Endodermal cell (in vitro differentiated cells): ENCODE measurements around the gene FXYD1. TPM values are rescaled to one million over a fixed set of nuclear protein-coding genes. Genes with fewer than 3 reads are reported as not detected.

ENCODE experiments used
- DNase-seq: peaks from one replicate; pipeline ENCODE4 v3.0.0-alpha.2; 2017
- H3K27ac ChIP-seq: 2 replicates; pipeline ENCODE4 v1.5.1; 2013; ENCODE audit warnings: mild to moderate bottlenecking, low read depth, low read length, moderate library complexity
- H3K27me3 ChIP-seq: 2 replicates; pipeline ENCODE4 v1.6.1; 2013; ENCODE audit warnings: mild to moderate bottlenecking, low read length, moderate library complexity; ENCODE audit not compliant: insufficient read depth, control insufficient read depth, poor library complexity, severe bottlenecking
- H3K36me3 ChIP-seq: 2 replicates; pipeline ENCODE4 v1.7.0; 2013; ENCODE audit warnings: mild to moderate bottlenecking, low read length, moderate library complexity; ENCODE audit not compliant: control insufficient read depth, insufficient read depth
- H3K4me1 ChIP-seq: one replicate; pipeline ENCODE4 v1.7.0; 2013; ENCODE audit warnings: low read length; ENCODE audit not compliant: control insufficient read depth, insufficient read depth
- H3K4me3 ChIP-seq: 2 replicates; pipeline ENCODE4 v1.5.1; 2013; ENCODE audit warnings: mild to moderate bottlenecking, low read length, moderate library complexity
- H3K9ac ChIP-seq: 2 replicates; pipeline ENCODE4 v1.6.1; 2013; ENCODE audit warnings: mild to moderate bottlenecking, low read length, moderate library complexity; ENCODE audit not compliant: poor library complexity, severe bottlenecking; ENCODE audit errors: extremely low read depth
- H3K9me3 ChIP-seq: 2 replicates; pipeline ENCODE4 v1.6.1; 2013; ENCODE audit warnings: mild to moderate bottlenecking, low read length, moderate library complexity; ENCODE audit not compliant: control insufficient read depth
- H3K27ac Mint-ChIP-seq: 2 replicates; pipeline ENCODE4 v1.8.0; 2020; ENCODE audit warnings: mixed read lengths
- H3K27me3 Mint-ChIP-seq: 2 replicates; pipeline ENCODE4 v1.8.0; 2021; ENCODE audit warnings: mild to moderate bottlenecking, mixed read lengths; ENCODE audit not compliant: insufficient read depth
- H3K36me3 Mint-ChIP-seq: 2 replicates; pipeline ENCODE4 v1.8.0; 2020; ENCODE audit warnings: low read depth, mixed read lengths
- H3K4me1 Mint-ChIP-seq: 2 replicates; pipeline ENCODE4 v1.8.0; 2020; ENCODE audit warnings: mixed read lengths
- H3K4me3 Mint-ChIP-seq: 2 replicates; pipeline ENCODE4 v1.8.0; 2020; ENCODE audit warnings: mild to moderate bottlenecking, moderate library complexity, mixed read lengths
- H3K9me3 Mint-ChIP-seq: 2 replicates; pipeline ENCODE4 v1.8.0; 2020; ENCODE audit warnings: mild to moderate bottlenecking, mixed read lengths
- CTCF ChIP-seq: fragments of 200-600 bp; sonication (generic); conservative IDR thresholded peaks from 2 replicates; pipeline ENCODE4 v1.5.0; 2021; ENCODE audit warnings: antibody characterized with exemption, mild to moderate bottlenecking
- WGBS, 2 experiments: methylation state at CpG; one replicate each; pipeline versions ENCODE4 v1.1.5 to v1.1.7; 2013; ENCODE audit warnings: missing lambda C conversion rate in 2 of 2, mixed read lengths in 1 of 2; ENCODE audit not compliant: insufficient coverage in 1 of 2, insufficient read length in 1 of 2; 5-methylcytosine and 5-hydroxymethylcytosine counted together
- total RNA-seq, 2 donors: library from RNA; stranded (reverse); fragmentation: NEBNext Ultra II Directional in 1 of 2; extraction: Animal tissue kit (Norgen Biotek cat#: 25700) in 1 of 2; gene quantifications; 2 replicates in 1 of 2; 3 replicates in 1 of 2; pipeline ENCODE4 v1.2.1, GENCODE V29; 2021

Gene FXYD1
- total RNA-seq, 2 donors from 2014 or later: 0.75 TPM; not detected in 1

GRCh38 chr19:35140207-35140961 is 1.8 kb downstream of the FXYD1 start:
- no peak for TF ChIP-seq CTCF
- no peak for DNase-seq
- Histone ChIP-seq H3K27me3 (peaks cover 48% of the 10 kb centered on the region), H3K9me3 (no peaks in the 10 kb centered on the region), H3K4me1 (no peaks in the 10 kb centered on the region), H3K27ac (no peak overlapping the region), H3K9ac (no peak overlapping the region), H3K36me3 (no peaks in the 10 kb centered on the region), H3K4me3 (no peak overlapping the region)
- H3K27me3 Mint-ChIP-seq: peaks cover 39% of the 10 kb centered on the region
- no peaks in the 10 kb centered on the region for H3K9me3 Mint-ChIP-seq
- WGBS, 2 experiments: 71 to 83% methylated on average over 7 to 12 of the region's 12 CpGs
- no peak overlapping the region for H3K27ac Mint-ChIP-seq
- peaks cover 11% of the 10 kb centered on the region for H3K4me1 Mint-ChIP-seq
- H3K4me3 Mint-ChIP-seq: no peak overlapping the region
- H3K36me3 Mint-ChIP-seq: no peaks in the 10 kb centered on the region

- Histone ChIP-seq H3K27me3 (peaks cover 53% of the 10 kb centered on the region), H3K9ac (no peak overlapping the region), H3K4me1 (no peaks in the 10 kb centered on the region), H3K27ac (no peak overlapping the region), H3K9me3 (no peaks in the 10 kb centered on the region), H3K36me3 (no peaks in the 10 kb centered on the region), H3K4me3 (no peak overlapping the region)
- Mint-ChIP-seq H3K4me1 (peaks cover 11% of the 10 kb centered on the region), H3K27ac (no peak overlapping the region), H3K9me3 (no peaks in the 10 kb centered on the region), H3K36me3 (no peaks in the 10 kb centered on the region), H3K27me3 (peaks cover 40% of the 10 kb centered on the region), H3K4me3 (peak overlapping the region; percentile 47)
- DNase-seq: peak; percentile 100
- WGBS, 2 experiments: 6 to 21% methylated on average over 14 to 41 of the region's 48 CpGs
- peak; percentile 55 for TF ChIP-seq CTCF
Measured at GRCh38 chr19:35140962-35141836, 2.6 kb downstream of the FXYD1 start.

GRCh38 chr19:35141837-35142605 is 3.4 kb downstream of the FXYD1 start:
- H3K4me3 ChIP-seq: peak overlapping the region; percentile 73
- Mint-ChIP-seq H3K27ac (no peak overlapping the region), H3K4me1 (peaks cover 11% of the 10 kb centered on the region)

More at GRCh38 chr19:35141837-35142605, 3.4 kb downstream of the FXYD1 start:
- Histone ChIP-seq H3K9ac (no peak overlapping the region), H3K27ac (no peak overlapping the region), H3K36me3 (no peaks in the 10 kb centered on the region), H3K4me1 (no peaks in the 10 kb centered on the region), H3K27me3 (peaks cover 53% of the 10 kb centered on the region), H3K9me3 (no peaks in the 10 kb centered on the region)
- TF ChIP-seq CTCF: no peak
- Mint-ChIP-seq H3K36me3 (no peaks in the 10 kb centered on the region), H3K9me3 (no peaks in the 10 kb centered on the region), H3K4me3 (peak overlapping the region; percentile 47), H3K27me3 (peaks cover 42% of the 10 kb centered on the region)
- DNase-seq: peak; percentile 65
- 20 to 32% methylated on average over 8 to 20 of the region's 21 CpGs for WGBS, 2 experiments
